HepG2 (cell line): ENCODE results near the gene ARHGAP33. TPM values are rescaled to one million over a fixed set of nuclear protein-coding genes. Genes with fewer than 3 reads are reported as not detected.
A peak's percentile ranks its signal among the peaks of the same experiment; 100 is the strongest.

ENCODE experiments used
- CBX2 ChIP-seq, 2 experiments: fragments of 200-600 bp in 1 of 2; sonication (generic); formaldehyde crosslinking in 1 of 2; IDR thresholded peaks; 2 replicates each; pipeline versions ENCODE4 v1.7.0 to v1.8.1; 2018 to 2022; ENCODE audit warnings: low read depth in 2 of 2, low read length in 1 of 2, mild to moderate bottlenecking in 1 of 2, missing genetic modification reagents in 1 of 2
- EHMT2 ChIP-seq: fragments of 200-600 bp; sonication (generic); IDR thresholded peaks from 2 replicates; pipeline ENCODE4 v1.7.0; 2017; ENCODE audit warnings: antibody characterized with exemption, low read depth, low read length, borderline replicate concordance
- ELK4 ChIP-seq: sonication (generic); formaldehyde crosslinking; IDR thresholded peaks from 2 replicates; pipeline ENCODE4 v1.9.0; 2021; ENCODE audit warnings: missing genetic modification reagents, borderline replicate concordance
- FOXO1 ChIP-seq: sonication (generic); formaldehyde crosslinking; IDR thresholded peaks from 2 replicates; pipeline ENCODE4 v1.4.0; 2020; ENCODE audit warnings: missing genetic modification reagents
- HDAC1 ChIP-seq: sonication (generic); formaldehyde crosslinking; IDR thresholded peaks from 2 replicates; pipeline ENCODE4 v1.5.1; 2020; ENCODE audit warnings: mild to moderate bottlenecking, missing genetic modification reagents
- HNF1B ChIP-seq: sonication (generic); formaldehyde crosslinking; IDR thresholded peaks from 2 replicates; pipeline ENCODE4 v1.5.1; 2020; ENCODE audit warnings: mild to moderate bottlenecking, moderate library complexity, missing genetic modification reagents
- KDM3A ChIP-seq: IDR thresholded peaks from 2 replicates; pipeline ENCODE4 v1.6.1; 2018; ENCODE audit warnings: low read depth, missing compliant biosample characterization
- KLF12 ChIP-seq: sonication (generic); formaldehyde crosslinking; IDR thresholded peaks from 2 replicates; pipeline ENCODE4 v1.4.0; 2020; ENCODE audit warnings: missing genetic modification reagents, borderline replicate concordance
- NR2C2 ChIP-seq: sonication (generic); formaldehyde crosslinking; IDR thresholded peaks from 2 replicates; pipeline ENCODE4 v1.4.0; 2020; ENCODE audit warnings: missing genetic modification reagents, mild to moderate bottlenecking, moderate library complexity, borderline replicate concordance
- PAF1 ChIP-seq: IDR thresholded peaks from 2 replicates; pipeline ENCODE4 v1.6.1; 2016; ENCODE audit warnings: missing genetic modification reagents, missing compliant biosample characterization
- PAX8 ChIP-seq: sonication (generic); formaldehyde crosslinking; IDR thresholded peaks from 2 replicates; pipeline ENCODE4 v1.8.0; 2022; ENCODE audit warnings: mild to moderate bottlenecking, missing genetic modification reagents, borderline replicate concordance
- PCBP1 ChIP-seq: fragments of 200-400 bp; formaldehyde crosslinking; IDR thresholded peaks from 2 replicates; pipeline ENCODE4 v1.6.1; 2017; ENCODE audit warnings: mild to moderate bottlenecking, low read depth, low read length, borderline replicate concordance
- POLR2A ChIP-seq, 2 experiments: IDR thresholded peaks; 2 replicates each; pipeline ENCODE4 v1.6.1; 2011; ENCODE audit warnings: low read depth in 2 of 2, low read length in 2 of 2, mild to moderate bottlenecking in 1 of 2, moderate library complexity in 1 of 2; ENCODE audit not compliant: insufficient read depth in 1 of 2
- RORA ChIP-seq: sonication (generic); formaldehyde crosslinking; IDR thresholded peaks from 2 replicates; pipeline ENCODE4 v1.5.0; 2020; ENCODE audit warnings: mild to moderate bottlenecking, missing genetic modification reagents, moderate library complexity
- SMC3 ChIP-seq: IDR thresholded peaks from 2 replicates; pipeline ENCODE4 v1.6.1; 2011; ENCODE audit warnings: low read length, improper control_type of control experiment
- TCF7L2 ChIP-seq: IDR thresholded peaks from 2 replicates; pipeline ENCODE4 v1.6.1; 2011; ENCODE audit warnings: mild to moderate bottlenecking, low read depth, low read length, moderate library complexity
- TRIM24 ChIP-seq: sonication (generic); formaldehyde crosslinking; IDR thresholded peaks from 2 replicates; pipeline ENCODE4 v1.8.0; 2022; ENCODE audit warnings: mild to moderate bottlenecking, missing genetic modification reagents
- ZKSCAN5 ChIP-seq: sonication (generic); formaldehyde crosslinking; IDR thresholded peaks from 2 replicates; pipeline ENCODE4 v1.5.1; 2020; ENCODE audit warnings: mild to moderate bottlenecking, missing genetic modification reagents
- ZNF205 ChIP-seq: IDR thresholded peaks from 2 replicates; pipeline ENCODE4 v1.6.1; 2018; ENCODE audit warnings: missing biosample characterization, missing genetic modification reagents
- ZNF432 ChIP-seq: sonication (generic); formaldehyde crosslinking; IDR thresholded peaks from 2 replicates; pipeline ENCODE4 v1.5.0; 2020; ENCODE audit warnings: missing genetic modification reagents, mild to moderate bottlenecking, borderline replicate concordance
- ZNF484 ChIP-seq: sonication (generic); formaldehyde crosslinking; IDR thresholded peaks from 2 replicates; pipeline ENCODE4 v1.5.1; 2020; ENCODE audit warnings: mild to moderate bottlenecking, low read depth, missing genetic modification reagents, borderline replicate concordance
- ZNF891 ChIP-seq: sonication (generic); formaldehyde crosslinking; IDR thresholded peaks from 2 replicates; pipeline ENCODE4 v1.5.0; 2020; ENCODE audit warnings: mild to moderate bottlenecking, missing genetic modification reagents
- polyA plus RNA-seq, 8 experiments: library from polyadenylated mRNA; depleted of rRNA in 3 of 8; stranded (reverse) in 7 of 8; unstranded in 1 of 8; fragments of >200 nt; fragmentation: Illumina TruSeq in 4 of 8; extraction: Trizol in 4 of 8; gene quantifications; 2 replicates each; pipeline versions ENCODE4 v1.2.1 to v1.2.3, GENCODE V29; 2011 to 2016; ENCODE audit warnings: low read depth in 4 of 8, missing spikeins in 1 of 8, mixed read lengths in 1 of 8; ENCODE audit not compliant: insufficient read depth in 1 of 8
- total RNA-seq, 5 experiments: library from RNA; depleted of rRNA; stranded (reverse); fragments of >200 nt; fragmentation: Illumina TruSeq; extraction: Trizol; gene quantifications; 2 replicates each; pipeline ENCODE4 v1.2.3, GENCODE V29; 2016; ENCODE audit warnings: low read depth in 1 of 5
- TF ChIP-seq, protein P1 (sequence below): IDR thresholded peaks from 2 replicates; pipeline ENCODE4 v1.6.1; 2016; ENCODE audit warnings: missing compliant biosample characterization, missing genetic modification reagents, borderline replicate concordance

The ARHGAP33 gene
- total and polyA plus RNA-seq, 2 of the 13 experiments (the other 11 are each of a cell fraction or from before 2014, with no cell fraction given), result 1.3 to 2.7 TPM

GRCh38 chr19:35757749-35758608 is 17.4 kb upstream of the ARHGAP33 start, which contains the start of gene PROSER3 (continued):
- TF ChIP-seq PAX8 (CRISPR knock-in tag) (peak; percentile 57; the same call in 1 of the 2 replicates), RORA (CRISPR knock-in tag) (no peak), PCBP1 (peak; percentile 53; the same call in 1 of the 2 replicates), ZKSCAN5 (no peak), POLR2A (IDR thresholded peaks at IDR 0.05; ENCODE audit: insufficient read depth in 1 of 2, low read depth in 2 of 2, low read length in 2 of 2) (peak; percentile 72 to 77), FOXO1 (no peak), KDM3A (CRISPR knock-in tag) (no peak; the same call in 1 of the 2 replicates), NR2C2 (CRISPR knock-in tag) (peak; percentile 84), TRIM24 (CRISPR knock-in tag) (no peak), ZNF432 (CRISPR knock-in tag) (no peak), KLF12 (CRISPR knock-in tag) (peak; percentile 33; the same call in 1 of the 2 replicates), ZNF891 (CRISPR knock-in tag) (peak; percentile 75; the same call in 1 of the 2 replicates), ZNF205 (CRISPR knock-in tag) (no peak), PAF1 (no peak), ZNF484 (no peak), EHMT2 (no peak), HNF1B (CRISPR knock-in tag) (no peak), SMC3 (no peak), ELK4 (CRISPR knock-in tag) (peak; percentile 61; the same call in 1 of the 2 replicates), TCF7L2 (no peak), CBX2 (IDR thresholded peaks at IDR 0.05; ENCODE audit: low read depth, low read length) (no peak), CBX2 (CRISPR knock-in tag; IDR thresholded peaks at IDR 0.05; ENCODE audit: low read depth) (no peak), HDAC1 (CRISPR knock-in tag) (peak; percentile 80)
- TF ChIP-seq, protein P1, sequence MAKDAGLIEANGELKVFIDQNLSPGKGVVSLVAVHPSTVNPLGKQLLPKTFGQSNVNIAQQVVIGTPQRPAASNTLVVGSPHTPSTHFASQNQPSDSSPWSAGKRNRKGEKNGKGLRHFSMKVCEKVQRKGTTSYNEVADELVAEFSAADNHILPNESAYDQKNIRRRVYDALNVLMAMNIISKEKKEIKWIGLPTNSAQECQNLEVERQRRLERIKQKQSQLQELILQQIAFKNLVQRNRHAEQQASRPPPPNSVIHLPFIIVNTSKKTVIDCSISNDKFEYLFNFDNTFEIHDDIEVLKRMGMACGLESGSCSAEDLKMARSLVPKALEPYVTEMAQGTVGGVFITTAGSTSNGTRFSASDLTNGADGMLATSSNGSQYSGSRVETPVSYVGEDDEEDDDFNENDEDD (CRISPR knock-in tag), result peak; percentile 83
